Measurements from ENCODE around the gene OIT3. TPM values are rescaled to one million over a fixed set of nuclear protein-coding genes. Genes with fewer than 3 reads are reported as not detected.

The OIT3 gene
- total and polyA plus RNA-seq, 8 donors: 0.05 to 0.34 TPM; not detected in 6

- TF ChIP-seq CTCF (IDR thresholded peaks at IDR 0.05): no peak
- H3K9me3 ChIP-seq: no peaks in the 10 kb centered on the region
- ATAC-seq (no peak), FAIRE-seq (no peak), DNase-seq (no peak)
- 81 to 84% methylated on average over 3 of the region's 3 CpGs for WGBS, 2 donors
- H3K27me3 ChIP-seq: no peaks in the 10 kb centered on the region
- H3K36me3 ChIP-seq: no peaks in the 10 kb centered on the region
- intact Hi-C loops (cut with DNase I): no loop called here
- H3K27ac ChIP-seq: no peak overlapping the region
- no peak overlapping the region for H3K4me3 ChIP-seq
- no peaks in the 10 kb centered on the region for H3K4me1 ChIP-seq
Measured at GRCh38 chr10:72904806-72905205, 11.3 kb downstream of the OIT3 start.

GRCh38 chr10:72906446-72906845 lies 12.9 kb downstream of the OIT3 start:
- no peaks in the 10 kb centered on the region for H3K36me3 ChIP-seq
- no peak overlapping the region for H3K4me3 ChIP-seq
- intact Hi-C loops (cut with DNase I): no loop called here
- H3K27ac ChIP-seq: no peak overlapping the region
- FAIRE-seq (no peak), ATAC-seq (no peak), DNase-seq (no peak)
- no peaks in the 10 kb centered on the region for H3K4me1 ChIP-seq
- WGBS, 2 donors: 80 to 88% methylated on average over 6 of the region's 6 CpGs
- H3K27me3 ChIP-seq: no peaks in the 10 kb centered on the region
- TF ChIP-seq CTCF (IDR thresholded peaks at IDR 0.05): no peak
- H3K9me3 ChIP-seq: no peaks in the 10 kb centered on the region

- Histone ChIP-seq H3K4me1 (no peaks in the 10 kb centered on the region), H3K36me3 (no peaks in the 10 kb centered on the region), H3K27me3 (no peaks in the 10 kb centered on the region), H3K4me3 (no peak overlapping the region), H3K27ac (no peak overlapping the region), H3K9me3 (no peaks in the 10 kb centered on the region)
- DNase-seq: no peak
- no peak for ATAC-seq
- intact Hi-C loops (cut with DNase I): no loop called here
- TF ChIP-seq CTCF (IDR thresholded peaks at IDR 0.05): no peak
- FAIRE-seq: no peak
Measured at GRCh38 chr10:72910705-72911104, 17.2 kb downstream of the OIT3 start.

- FAIRE-seq (no peak), DNase-seq (no peak), ATAC-seq (no peak)
- H3K4me3 ChIP-seq: no peak overlapping the region
- WGBS, 2 donors: 96 to 98% methylated on average over 2 of the region's 2 CpGs
- H3K27ac ChIP-seq: no peak overlapping the region
- intact Hi-C loops (cut with DNase I): no loop called here
- TF ChIP-seq CTCF (IDR thresholded peaks at IDR 0.05): no peak
- H3K36me3 ChIP-seq: no peaks in the 10 kb centered on the region
- no peaks in the 10 kb centered on the region for H3K4me1 ChIP-seq
- no peaks in the 10 kb centered on the region for H3K27me3 ChIP-seq
- H3K9me3 ChIP-seq: no peaks in the 10 kb centered on the region
Measured at GRCh38 chr10:72911758-72912157, 18.2 kb downstream of the OIT3 start.

GRCh38 chr10:72912736-72913135 lies 19.2 kb downstream of the OIT3 start:
- FAIRE-seq (no peak), ATAC-seq (no peak), DNase-seq (no peak)
- Histone ChIP-seq H3K4me1 (no peaks in the 10 kb centered on the region), H3K9me3 (no peaks in the 10 kb centered on the region), H3K36me3 (no peaks in the 10 kb centered on the region), H3K27me3 (no peaks in the 10 kb centered on the region), H3K27ac (no peak overlapping the region), H3K4me3 (no peak overlapping the region)
- no peak for TF ChIP-seq CTCF (IDR thresholded peaks at IDR 0.05)
- intact Hi-C loops (cut with DNase I): no loop called here
- WGBS, 2 donors: 87 to 88% methylated on average over 4 of the region's 4 CpGs
